Colonic mucosa (tissue), 4 donors: ENCODE measurements around the gene SPATA6L. TPM values are rescaled to one million over a fixed set of nuclear protein-coding genes. Genes with fewer than 3 reads are reported as not detected.

Source experiments
- DNase-seq: peaks from one replicate; pipeline ENCODE4 v3.0.0-alpha.2; 2020
- H3K27ac ChIP-seq: fragments of 200-600 bp; one replicate; pipeline ENCODE4 v1.8.0; 2021
- H3K27me3 ChIP-seq: fragments of 200-600 bp; one replicate; pipeline ENCODE4 v1.8.0; 2021
- H3K36me3 ChIP-seq: fragments of 200-600 bp; one replicate; pipeline ENCODE4 v1.8.0; 2021
- H3K4me1 ChIP-seq: fragments of 200-600 bp; one replicate; pipeline ENCODE4 v1.8.0; 2021; ENCODE audit warnings: mild to moderate bottlenecking
- H3K4me3 ChIP-seq: fragments of 200-600 bp; one replicate; pipeline ENCODE4 v1.8.0; 2021
- H3K9ac ChIP-seq, 2 donors: one replicate each; pipeline ENCODE4 v1.7.0; 2013; ENCODE audit warnings: control low read depth in 2 of 2, low read depth in 2 of 2, low read length in 2 of 2
- H3K9me3 ChIP-seq: fragments of 200-600 bp; one replicate; pipeline ENCODE4 v1.8.0; 2021
- CTCF ChIP-seq: fragments of 200-600 bp; IDR thresholded peaks from one replicate; pipeline ENCODE4 v1.8.0; 2022; ENCODE audit warnings: antibody characterized with exemption, mild to moderate bottlenecking
- intact Hi-C: fragments of 100-400 bp; cut with DNase I; formaldehyde crosslinking; loops from one replicate; pipeline ENCODE4 v1.14.1; 2022
- total RNA-seq, 2 donors: library from RNA; stranded (reverse); fragmentation: NEBNext Ultra II Directional in 1 of 2; extraction: Animal tissue kit (Norgen Biotek cat#: 25700) in 1 of 2; gene quantifications; one replicate each; pipeline ENCODE4 v1.2.1, GENCODE V29; 2021
- donor health status: healthy.
- donor health status: DM: no; HTN: no; CAD: no.
- donor health status: DM: no; HTN: no; CAD: no.

The SPATA6L gene
- total RNA-seq, 2 donors from 2014 or later = 5.0 to 6.8 TPM

- TF ChIP-seq CTCF = no peak
- Histone ChIP-seq H3K36me3 (no peaks in the 10 kb centered on the region), H3K4me1 (no peaks in the 10 kb centered on the region), H3K9ac (no peak overlapping the region), H3K27me3 (no peaks in the 10 kb centered on the region), H3K4me3 (no peak overlapping the region), H3K27ac (no peak overlapping the region), H3K9me3 (no peaks in the 10 kb centered on the region)
- intact Hi-C loops = no loop called here
- DNase-seq = no peak
These were observed 98.7 kb downstream of the SPATA6L start for GRCh38 chr9:4567601-4568000.

- no peaks in the 10 kb centered on the region for H3K9me3 ChIP-seq
- H3K27me3 ChIP-seq = no peaks in the 10 kb centered on the region
- no peaks in the 10 kb centered on the region for H3K4me1 ChIP-seq
- no peaks in the 10 kb centered on the region for H3K36me3 ChIP-seq
- no peak overlapping the region for H3K9ac ChIP-seq
- intact Hi-C loops = no loop called here
- no peak overlapping the region for H3K27ac ChIP-seq
- DNase-seq = no peak
- TF ChIP-seq CTCF = no peak
- no peak overlapping the region for H3K4me3 ChIP-seq
These were observed 99.5 kb downstream of the SPATA6L start for GRCh38 chr9:4566806-4567205.

- no peaks in the 10 kb centered on the region for H3K36me3 ChIP-seq
- intact Hi-C loops = no loop called here
- no peak overlapping the region for H3K4me3 ChIP-seq
- H3K27me3 ChIP-seq = no peaks in the 10 kb centered on the region
- H3K4me1 ChIP-seq = no peaks in the 10 kb centered on the region
- H3K9me3 ChIP-seq = no peaks in the 10 kb centered on the region
- DNase-seq = no peak
- no peak overlapping the region for H3K27ac ChIP-seq
- no peak overlapping the region for H3K9ac ChIP-seq
- no peak for TF ChIP-seq CTCF
These were observed 103.2 kb downstream of the SPATA6L start for GRCh38 chr9:4563105-4563504.

- Histone ChIP-seq H3K9ac (no peak overlapping the region), H3K4me3 (no peak overlapping the region), H3K9me3 (no peaks in the 10 kb centered on the region), H3K4me1 (no peaks in the 10 kb centered on the region), H3K36me3 (no peaks in the 10 kb centered on the region), H3K27ac (no peak overlapping the region), H3K27me3 (no peaks in the 10 kb centered on the region)
- intact Hi-C loops = no loop called here
- DNase-seq = no peak
- TF ChIP-seq CTCF = no peak
These were observed 106.8 kb downstream of the SPATA6L start for GRCh38 chr9:4559261-4560182.

DNA sequence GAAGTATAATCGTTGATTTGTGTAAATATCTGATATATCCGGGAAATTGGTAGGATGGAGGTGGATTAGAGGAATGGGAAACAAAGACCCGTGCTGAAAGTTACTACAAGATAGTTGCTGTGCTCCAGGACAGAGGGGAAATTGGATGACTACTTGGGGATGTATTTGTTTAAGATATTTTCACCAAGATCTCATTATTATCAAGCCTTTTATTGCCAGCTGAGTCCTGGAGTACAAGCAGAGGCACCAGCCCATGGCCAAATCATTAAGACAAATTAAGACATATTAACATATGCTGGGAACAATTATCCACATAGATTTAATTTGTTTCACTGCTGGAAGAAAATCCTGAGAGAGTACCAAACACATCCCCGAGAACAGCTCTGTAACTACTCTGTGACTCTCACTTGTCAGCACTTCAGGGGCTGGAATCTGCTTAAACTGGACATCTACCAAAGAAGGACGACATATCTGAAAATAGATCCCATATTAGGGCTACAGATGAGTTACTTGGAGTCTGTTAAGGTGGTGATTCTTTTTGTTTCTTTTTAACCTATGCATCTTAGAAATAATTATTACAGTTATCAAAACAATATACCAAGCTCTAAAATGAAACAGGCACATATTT, 107.8 kb downstream of the SPATA6L start:
- no peak for DNase-seq
- Histone ChIP-seq H3K4me1 (no peaks in the 10 kb centered on the region), H3K9ac (no peak overlapping the region), H3K36me3 (no peaks in the 10 kb centered on the region), H3K27ac (no peak overlapping the region), H3K27me3 (no peaks in the 10 kb centered on the region), H3K4me3 (no peak overlapping the region), H3K9me3 (no peaks in the 10 kb centered on the region)
- TF ChIP-seq CTCF = no peak
- intact Hi-C loops = no loop called here
